Peyer's patch (tissue), 4 donors: ENCODE measurements around the gene NOX5. TPM values are rescaled to one million over a fixed set of nuclear protein-coding genes. Genes with fewer than 3 reads are reported as not detected.
"Not testable (repeated sequence)": the region's sequence is repeated elsewhere in the genome, so short reads cannot be mapped to it uniquely, and the experiment has no call there.

Experiments used
- DNase-seq, 3 donors: peaks; one replicate each; pipeline ENCODE4 v3.0.0-alpha.2; 2017 to 2019
- H3K27ac ChIP-seq, 4 donors: fragments of 200-600 bp; sonication (generic); one replicate each; pipeline ENCODE4 v1.5.1; 2016 to 2019
- H3K27me3 ChIP-seq, 2 donors: fragments of 200-600 bp; sonication (generic); one replicate each; pipeline ENCODE4 v1.5.1; 2019
- H3K36me3 ChIP-seq, 3 donors: fragments of 200-600 bp; sonication (generic); one replicate each; pipeline ENCODE4 v1.5.1; 2016 to 2019
- H3K4me1 ChIP-seq, 4 donors: fragments of 200-600 bp; sonication (generic); one replicate each; pipeline ENCODE4 v1.5.1; 2016 to 2019
- H3K4me3 ChIP-seq, 4 donors: fragments of 200-600 bp; sonication (generic); 1 replicate in 3 of 4; 2 replicates in 1 of 4; pipeline ENCODE4 v1.5.1; 2016 to 2019; ENCODE audit warnings: mild to moderate bottlenecking in 1 of 4
- H3K9me3 ChIP-seq, 4 donors: fragments of 200-600 bp; sonication (generic); one replicate each; pipeline ENCODE4 v1.5.1; 2016 to 2019; ENCODE audit warnings: mild to moderate bottlenecking in 1 of 4
- POLR2A ChIP-seq, 2 donors: fragments of 450-650 bp; IDR thresholded peaks; one replicate each; pipeline ENCODE4 v1.5.1; 2017; ENCODE audit warnings: antibody characterized with exemption in 2 of 2, mild to moderate bottlenecking in 2 of 2, moderate library complexity in 2 of 2
- total RNA-seq, 4 donors: library from RNA; depleted of rRNA; stranded (reverse); fragments of >200 nt; gene quantifications; one replicate each; pipeline ENCODE4 v1.1.0, GENCODE V29; 2016
- TF ChIP-seq, protein P1 (sequence below), 6 experiments: fragments of 450-650 bp in 4 of 6; fragments of 200-600 bp in 2 of 6; sonication (generic) in 1 of 6; IDR thresholded peaks; one replicate each; pipeline ENCODE4 v1.5.1; 2017 to 2019; ENCODE audit warnings: antibody characterized with exemption in 6 of 6, mild to moderate bottlenecking in 3 of 6, moderate library complexity in 1 of 6

The NOX5 gene, protein sequence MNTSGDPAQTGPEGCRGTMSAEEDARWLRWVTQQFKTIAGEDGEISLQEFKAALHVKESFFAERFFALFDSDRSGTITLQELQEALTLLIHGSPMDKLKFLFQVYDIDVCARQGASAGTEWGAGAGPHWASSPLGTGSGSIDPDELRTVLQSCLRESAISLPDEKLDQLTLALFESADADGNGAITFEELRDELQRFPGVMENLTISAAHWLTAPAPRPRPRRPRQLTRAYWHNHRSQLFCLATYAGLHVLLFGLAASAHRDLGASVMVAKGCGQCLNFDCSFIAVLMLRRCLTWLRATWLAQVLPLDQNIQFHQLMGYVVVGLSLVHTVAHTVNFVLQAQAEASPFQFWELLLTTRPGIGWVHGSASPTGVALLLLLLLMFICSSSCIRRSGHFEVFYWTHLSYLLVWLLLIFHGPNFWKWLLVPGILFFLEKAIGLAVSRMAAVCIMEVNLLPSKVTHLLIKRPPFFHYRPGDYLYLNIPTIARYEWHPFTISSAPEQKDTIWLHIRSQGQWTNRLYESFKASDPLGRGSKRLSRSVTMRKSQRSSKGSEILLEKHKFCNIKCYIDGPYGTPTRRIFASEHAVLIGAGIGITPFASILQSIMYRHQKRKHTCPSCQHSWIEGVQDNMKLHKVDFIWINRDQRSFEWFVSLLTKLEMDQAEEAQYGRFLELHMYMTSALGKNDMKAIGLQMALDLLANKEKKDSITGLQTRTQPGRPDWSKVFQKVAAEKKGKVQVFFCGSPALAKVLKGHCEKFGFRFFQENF
- total RNA-seq, result 1 to 10 TPM in 1 of 4 donors, under 1 TPM in 1, not detected in 2; 0.13 to 5.0 TPM

DNA sequence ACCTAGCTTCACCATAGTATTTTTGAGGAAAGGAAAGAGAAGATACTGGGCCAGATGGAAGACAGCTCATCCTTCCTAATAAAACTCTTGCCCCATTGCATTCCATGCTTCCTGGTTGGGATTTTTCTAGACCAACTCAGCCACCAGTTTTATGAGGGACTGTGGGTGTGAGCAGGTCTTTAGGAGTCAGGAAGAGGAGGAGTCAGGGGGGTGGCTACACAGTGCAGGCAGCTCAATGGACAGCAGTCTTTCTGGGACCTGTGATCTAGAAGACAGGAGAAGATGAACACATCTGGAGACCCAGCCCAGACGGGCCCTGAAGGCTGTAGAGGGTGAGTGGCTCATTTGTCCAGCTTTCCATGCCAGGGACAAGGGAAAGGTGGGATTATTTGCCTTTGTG, at the start of gene NOX5:
Gene NOX5 (plus strand): TSS at position 242 of the 400 bp plus-strand sequence. CDS start 41 bp downstream, at position 283.
- H3K9me3 ChIP-seq, result no peaks in the 10 kb centered on the region
- no peaks in the 10 kb centered on the region for H3K36me3 ChIP-seq
- TF ChIP-seq, protein P1, sequence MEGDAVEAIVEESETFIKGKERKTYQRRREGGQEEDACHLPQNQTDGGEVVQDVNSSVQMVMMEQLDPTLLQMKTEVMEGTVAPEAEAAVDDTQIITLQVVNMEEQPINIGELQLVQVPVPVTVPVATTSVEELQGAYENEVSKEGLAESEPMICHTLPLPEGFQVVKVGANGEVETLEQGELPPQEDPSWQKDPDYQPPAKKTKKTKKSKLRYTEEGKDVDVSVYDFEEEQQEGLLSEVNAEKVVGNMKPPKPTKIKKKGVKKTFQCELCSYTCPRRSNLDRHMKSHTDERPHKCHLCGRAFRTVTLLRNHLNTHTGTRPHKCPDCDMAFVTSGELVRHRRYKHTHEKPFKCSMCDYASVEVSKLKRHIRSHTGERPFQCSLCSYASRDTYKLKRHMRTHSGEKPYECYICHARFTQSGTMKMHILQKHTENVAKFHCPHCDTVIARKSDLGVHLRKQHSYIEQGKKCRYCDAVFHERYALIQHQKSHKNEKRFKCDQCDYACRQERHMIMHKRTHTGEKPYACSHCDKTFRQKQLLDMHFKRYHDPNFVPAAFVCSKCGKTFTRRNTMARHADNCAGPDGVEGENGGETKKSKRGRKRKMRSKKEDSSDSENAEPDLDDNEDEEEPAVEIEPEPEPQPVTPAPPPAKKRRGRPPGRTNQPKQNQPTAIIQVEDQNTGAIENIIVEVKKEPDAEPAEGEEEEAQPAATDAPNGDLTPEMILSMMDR (IDR thresholded peaks at IDR 0.05), result no peak
- no peak for TF ChIP-seq POLR2A (IDR thresholded peaks at IDR 0.05)
- no peaks in the 10 kb centered on the region for H3K27me3 ChIP-seq
- no peak within 1 kb of the TSS for H3K27ac ChIP-seq
- DNase-seq, result no peak
- H3K4me1 ChIP-seq, result peaks cover 0 to 8% (median 0%) of the 10 kb centered on the region in 4 donors
- H3K4me3 ChIP-seq, result no peak within 1 kb of the TSS

DNA sequence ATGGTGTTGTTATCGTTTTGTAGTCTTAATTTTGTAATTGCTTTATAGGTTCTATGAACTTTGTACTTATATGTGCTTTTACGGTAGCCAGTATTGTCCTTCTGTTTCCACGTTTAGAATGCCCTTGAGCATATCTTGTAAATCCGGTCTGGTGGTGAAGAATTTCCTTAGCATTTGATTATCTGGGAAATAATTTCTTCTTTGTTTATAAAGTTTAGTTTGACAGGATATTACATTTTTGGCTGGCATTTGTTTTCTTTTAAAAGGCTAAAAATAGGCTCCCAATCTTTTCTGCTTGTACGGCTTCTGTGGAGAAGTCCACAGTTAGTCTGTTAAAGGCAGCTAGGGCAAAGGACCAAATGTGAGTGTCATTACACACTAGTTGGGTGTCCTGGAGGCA, 47.5 kb upstream of the NOX5 start:
- TF ChIP-seq, protein P1 (IDR thresholded peaks at IDR 0.05), result no peak
- TF ChIP-seq POLR2A (IDR thresholded peaks at IDR 0.05), result no peak
- no peak for DNase-seq
- Histone ChIP-seq H3K27ac (no peak overlapping the region), H3K36me3 (no peaks in the 10 kb centered on the region), H3K27me3 (no peaks in the 10 kb centered on the region), H3K4me1 (no peaks in the 10 kb centered on the region), H3K4me3 (no peak overlapping the region), H3K9me3 (peaks cover 0 to 7% (median 0%) of the 10 kb centered on the region in 4 donors)

DNA sequence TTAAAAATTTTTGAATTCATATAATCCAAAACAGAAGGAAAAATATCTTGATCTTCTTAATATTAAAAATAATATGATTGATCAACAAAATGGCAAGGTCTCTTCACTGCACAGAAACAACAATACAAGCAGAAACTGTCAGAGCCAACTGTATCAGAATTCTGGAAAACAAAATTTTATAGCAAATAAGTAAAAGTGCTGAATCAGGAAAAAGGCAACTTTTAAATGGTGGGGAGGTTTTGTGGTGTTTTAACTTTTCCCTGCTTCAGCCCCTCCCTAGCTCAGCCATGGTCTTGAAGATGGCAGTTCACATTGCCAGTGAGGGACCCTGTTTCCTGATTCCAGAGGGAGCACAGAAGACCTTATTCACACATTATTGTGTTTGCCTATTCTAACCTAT, 46.5 kb upstream of the NOX5 start:
- DNase-seq, result no peak
- H3K9me3 ChIP-seq, result peaks cover 0 to 7% (median 0%) of the 10 kb centered on the region in 4 donors
- no peaks in the 10 kb centered on the region for H3K27me3 ChIP-seq
- no peaks in the 10 kb centered on the region for H3K36me3 ChIP-seq
- H3K4me1 ChIP-seq, result no peaks in the 10 kb centered on the region
- no peak for TF ChIP-seq POLR2A (IDR thresholded peaks at IDR 0.05)
- TF ChIP-seq, protein P1 (IDR thresholded peaks at IDR 0.05), result no peak
- H3K27ac ChIP-seq, result no peak overlapping the region
- H3K4me3 ChIP-seq, result no peak overlapping the region

DNA sequence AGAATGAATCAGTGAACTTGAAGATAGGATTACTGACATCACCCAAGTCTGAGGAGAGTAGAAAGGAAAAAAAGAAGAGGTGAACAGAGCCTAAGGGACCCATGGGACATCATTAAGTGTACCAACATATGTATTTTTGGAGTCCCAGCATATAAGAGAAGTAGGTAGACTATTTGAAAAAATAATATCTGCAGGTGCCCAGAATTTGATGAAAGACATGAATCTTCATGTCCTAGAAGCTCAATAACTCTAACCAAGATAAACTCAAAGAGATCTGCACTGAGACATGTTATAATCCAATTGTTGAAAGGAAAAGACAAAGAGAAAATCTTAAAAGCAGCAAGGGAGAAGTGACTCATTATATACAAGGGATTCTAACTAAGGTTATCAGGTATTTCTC, 45.2 kb upstream of the NOX5 start:
- no peaks in the 10 kb centered on the region for H3K4me1 ChIP-seq
- no peaks in the 10 kb centered on the region for H3K36me3 ChIP-seq
- no peak overlapping the region for H3K4me3 ChIP-seq
- peaks cover 0 to 7% (median 0%) of the 10 kb centered on the region in 4 donors for H3K9me3 ChIP-seq
- no peak for DNase-seq
- no peak overlapping the region for H3K27ac ChIP-seq
- TF ChIP-seq POLR2A (IDR thresholded peaks at IDR 0.05), result no peak
- TF ChIP-seq, protein P1 (IDR thresholded peaks at IDR 0.05), result no peak
- H3K27me3 ChIP-seq, result no peaks in the 10 kb centered on the region

DNA sequence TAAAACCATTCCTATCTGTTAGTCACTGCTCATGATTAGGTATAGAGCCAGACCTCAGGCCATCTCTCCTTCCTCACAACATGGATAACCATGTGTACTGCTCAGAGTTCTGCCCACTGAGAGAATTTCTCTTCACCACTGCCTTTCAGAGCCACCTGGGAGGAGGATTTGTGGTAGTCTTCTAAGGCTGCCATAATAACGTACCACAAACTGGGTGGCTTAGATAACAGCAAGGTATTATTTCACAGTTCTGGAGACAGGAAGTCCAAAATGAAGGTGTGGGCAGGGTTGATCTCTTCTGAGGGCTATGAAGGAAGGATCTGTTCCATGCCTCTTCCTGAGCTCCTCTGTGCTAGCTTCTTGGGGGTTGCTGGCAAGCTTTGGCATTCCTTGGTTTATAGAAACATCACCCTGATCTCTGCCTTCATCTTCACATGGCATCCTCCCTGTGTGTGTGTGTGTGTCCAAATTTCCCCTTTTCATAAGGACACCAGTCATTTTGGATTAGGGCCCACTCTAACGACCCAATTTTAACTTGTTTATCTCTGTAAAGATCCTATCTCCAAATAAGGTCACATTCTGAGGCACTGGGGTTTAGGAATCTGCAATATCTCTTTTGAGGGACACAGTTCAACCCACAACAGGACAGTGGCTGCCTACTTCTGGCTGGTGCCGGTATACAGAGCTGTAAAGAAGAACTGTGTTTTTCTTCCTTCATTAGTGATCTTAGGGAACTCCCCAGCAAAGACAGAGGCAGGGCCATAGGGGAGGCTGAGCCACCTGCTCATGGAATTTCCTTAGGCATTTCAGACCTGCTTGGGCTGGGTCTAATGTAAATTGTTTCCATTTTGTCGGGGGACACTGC, 42.1 kb upstream of the NOX5 start:
- H3K36me3 ChIP-seq, result no peaks in the 10 kb centered on the region
- no peak overlapping the region for H3K4me3 ChIP-seq
- TF ChIP-seq POLR2A (IDR thresholded peaks at IDR 0.05), result no peak
- TF ChIP-seq, protein P1 (IDR thresholded peaks at IDR 0.05), result no peak
- H3K4me1 ChIP-seq, result no peaks in the 10 kb centered on the region
- H3K27me3 ChIP-seq, result no peaks in the 10 kb centered on the region
- no peak for DNase-seq
- H3K27ac ChIP-seq, result no peak overlapping the region
- peaks cover 0 to 7% (median 2%) of the 10 kb centered on the region in 4 donors for H3K9me3 ChIP-seq

DNA sequence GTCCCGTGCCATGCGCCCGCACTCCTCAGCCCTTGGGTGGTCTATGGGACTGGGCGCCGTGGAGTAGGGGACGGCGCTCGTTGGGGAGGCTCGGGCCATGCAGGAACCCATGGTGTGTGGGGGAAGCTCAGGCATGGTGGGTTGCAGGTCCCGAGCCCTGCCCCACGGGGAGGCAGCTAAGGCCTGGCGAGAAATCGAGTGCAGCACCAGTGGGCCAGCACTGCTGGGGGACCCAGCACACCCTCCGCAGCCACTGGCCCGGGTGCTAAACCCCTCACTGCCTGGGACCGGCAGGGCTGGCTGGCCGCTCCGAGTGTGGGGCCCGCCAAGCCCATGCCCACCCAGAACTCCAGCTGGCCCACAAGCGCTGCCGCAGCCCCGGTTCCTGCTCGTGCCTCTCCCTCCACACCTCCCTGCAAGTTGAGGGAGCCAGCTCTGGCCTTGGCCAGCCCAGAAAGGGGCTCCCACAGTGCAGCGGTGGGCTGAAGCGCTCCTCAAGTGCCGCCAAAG, 38.8 kb upstream of the NOX5 start:
- H3K27ac ChIP-seq, H3K9me3 ChIP-seq, H3K4me1 ChIP-seq, DNase-seq, H3K36me3 ChIP-seq, H3K4me3 ChIP-seq, H3K27me3 ChIP-seq: not testable (repeated sequence)

DNA sequence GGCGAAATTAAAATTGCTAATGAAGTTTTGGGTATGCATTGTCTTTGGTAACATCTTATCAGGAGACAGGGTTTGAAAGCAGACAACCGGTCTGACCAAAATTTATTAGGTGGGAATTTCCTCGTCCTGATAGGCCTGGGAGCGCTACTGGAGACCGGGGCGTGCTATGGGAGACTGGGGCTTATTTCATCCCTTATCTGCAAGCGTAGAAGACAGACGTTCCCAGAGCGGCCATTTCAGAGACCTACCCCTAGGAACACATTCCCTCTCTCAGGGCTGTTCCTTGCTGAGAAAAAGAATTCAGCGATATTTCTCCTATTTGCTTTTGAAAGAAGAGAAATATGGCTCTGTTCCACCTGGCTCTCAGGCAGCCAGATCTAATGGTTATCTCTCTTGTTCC, 37.1 kb upstream of the NOX5 start:
- H3K4me3 ChIP-seq, H3K36me3 ChIP-seq, H3K27me3 ChIP-seq, H3K9me3 ChIP-seq, H3K4me1 ChIP-seq, DNase-seq, H3K27ac ChIP-seq: not testable (repeated sequence)
